HG03196 (cell line): ENCODE measurements around the gene DNAJA4.

Experiments
- ATAC-seq: cut with Tn5 transposase; IDR thresholded peaks from one replicate; pipeline ENCODE4 v1.9.1; 2021; ENCODE audit not compliant: unreplicated experiment

DNAJA4 gene

DNA sequence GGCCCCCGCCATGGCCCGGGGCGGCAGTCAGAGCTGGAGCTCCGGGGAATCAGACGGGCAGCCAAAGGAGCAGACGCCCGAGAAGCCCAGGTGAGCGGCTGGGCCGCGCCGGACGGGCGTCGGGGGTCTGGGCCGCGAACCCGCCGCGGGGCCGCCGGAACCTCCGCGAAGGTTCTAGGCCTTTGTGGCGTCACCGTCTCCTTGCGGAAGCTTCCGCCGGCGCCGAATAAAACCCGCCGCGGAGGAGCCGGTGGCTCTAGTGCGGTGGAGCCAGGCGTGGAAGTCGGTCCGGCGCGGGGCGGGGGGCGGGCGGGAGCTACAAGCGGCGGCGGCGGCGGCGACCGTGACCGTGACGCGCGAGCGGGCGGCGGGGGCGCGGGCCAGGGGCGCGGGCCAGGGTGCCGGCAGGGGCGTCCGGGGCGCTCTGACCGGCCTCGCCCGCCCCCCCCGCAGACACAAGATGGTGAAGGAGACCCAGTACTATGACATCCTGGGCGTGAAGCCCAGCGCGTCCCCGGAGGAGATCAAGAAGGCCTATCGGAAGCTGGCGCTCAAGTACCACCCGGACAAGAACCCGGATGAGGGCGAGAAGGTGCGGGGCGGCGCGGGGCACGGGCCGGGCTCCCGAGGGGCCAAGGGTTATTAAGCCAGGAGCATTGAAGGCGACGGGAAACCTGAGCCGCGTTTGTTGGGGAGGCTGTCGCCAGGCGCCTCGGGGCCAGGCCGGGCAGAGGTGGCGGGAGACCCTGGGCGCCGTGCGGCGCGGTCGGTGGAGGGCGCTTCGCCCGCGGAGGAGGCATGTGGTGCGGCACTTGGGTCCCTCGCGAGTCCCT, at the start of gene DNAJA4:
Gene DNAJA4 (plus strand): TSS at position 259 of the 833 bp plus-strand sequence. CDS start 202 bp downstream, at position 461.
- no peak for ATAC-seq

- no peak for ATAC-seq
Observed at GRCh38 chr15:78216276-78217104, 47.9 kb upstream of the DNAJA4 start.

DNA sequence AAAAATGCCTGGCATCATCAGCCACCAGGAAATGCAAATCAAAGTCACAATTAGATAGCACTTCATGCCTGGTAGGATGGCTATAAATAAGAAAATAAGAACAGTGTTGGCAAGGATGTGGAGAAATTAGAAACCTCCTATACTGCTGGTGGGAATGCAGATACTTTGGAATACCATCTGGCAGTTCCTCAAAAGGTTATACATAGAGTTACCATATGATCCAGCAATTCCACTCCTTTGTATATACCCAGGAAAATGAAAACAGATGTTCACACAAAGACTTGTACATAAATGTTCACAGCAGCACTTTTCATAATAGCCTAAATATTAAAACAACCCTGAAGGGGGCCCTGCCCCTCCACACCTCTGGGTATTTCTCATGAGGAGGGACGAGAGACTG, 43.6 kb upstream of the DNAJA4 start:
- ATAC-seq, result no peak

DNA sequence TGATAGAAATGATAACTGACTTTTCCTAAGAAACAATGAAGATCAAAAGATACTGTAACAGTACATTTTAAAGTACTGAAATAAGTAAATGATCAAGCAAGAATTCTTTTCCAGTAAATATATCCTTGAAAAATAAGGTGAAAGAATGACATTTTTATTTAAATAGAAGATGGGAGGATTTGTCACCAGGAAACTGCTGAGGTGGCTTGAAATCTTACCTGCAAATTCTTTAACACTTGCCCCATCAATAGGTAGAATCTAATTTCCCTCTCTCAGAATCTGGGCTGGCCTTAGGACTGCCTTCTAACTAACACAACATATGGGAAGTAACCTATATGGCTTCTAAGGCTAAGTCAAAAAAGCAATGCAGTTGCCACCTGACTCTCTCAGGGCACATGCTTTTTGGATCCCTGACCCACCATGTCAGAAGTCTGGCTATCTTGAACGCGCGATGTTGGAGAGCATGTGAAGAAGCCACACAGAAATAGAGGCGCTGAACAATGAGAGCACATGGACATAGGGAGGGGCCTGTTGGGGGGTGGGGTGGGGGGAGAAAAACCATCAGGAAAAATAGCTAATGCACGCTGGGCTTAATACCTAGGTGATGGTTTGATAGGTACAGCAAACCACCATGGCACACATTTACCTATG, 41.5 kb upstream of the DNAJA4 start:
- no peak for ATAC-seq

GRCh38 chr15:78223396-78224022, 40.9 kb upstream of the DNAJA4 start:
- no peak for ATAC-seq

- no peak for ATAC-seq
Observed at GRCh38 chr15:78224023-78224411, 40.3 kb upstream of the DNAJA4 start.

DNA sequence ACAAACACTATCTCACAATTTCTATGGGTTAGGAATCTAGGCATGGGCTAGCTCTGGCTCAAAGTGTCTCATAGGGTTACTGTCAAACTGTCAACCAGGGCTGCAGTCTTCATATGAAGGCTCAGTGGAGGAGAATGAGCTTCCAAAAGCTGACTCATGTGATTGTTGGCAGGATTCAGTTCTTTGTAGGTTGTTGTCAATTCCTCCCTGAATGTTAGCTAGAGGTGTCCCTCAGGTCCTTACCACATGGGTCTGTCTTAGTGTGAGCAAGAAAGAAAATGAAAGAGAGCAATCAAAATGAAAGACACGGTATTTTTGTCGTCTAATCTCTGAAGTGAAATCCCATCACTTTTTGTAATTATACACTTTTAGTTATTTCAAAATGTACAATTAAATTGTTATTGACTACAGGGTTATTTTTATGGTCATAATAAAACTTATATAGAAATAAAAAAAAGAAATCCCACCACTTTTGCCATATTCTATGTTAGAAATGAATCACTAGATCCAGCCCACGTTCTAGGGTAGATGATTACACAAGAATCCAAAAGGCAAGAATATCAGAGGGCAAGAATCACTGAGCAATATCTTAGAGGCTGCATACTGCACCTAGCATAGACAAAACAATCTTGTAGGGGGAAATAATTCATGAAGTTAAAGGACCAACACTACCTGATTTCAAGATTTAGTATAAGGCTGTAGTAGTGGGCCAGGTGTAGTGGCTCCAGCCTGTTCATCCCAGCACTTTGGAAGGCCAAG, 38.4 kb upstream of the DNAJA4 start:
- ATAC-seq, result no peak

GRCh38 chr15:78228356-78228996, 35.9 kb upstream of the DNAJA4 start:
- no peak for ATAC-seq

- ATAC-seq, result no peak
Observed at GRCh38 chr15:78229431-78230406, 34.6 kb upstream of the DNAJA4 start.

GRCh38 chr15:78232951-78233350, 31.4 kb upstream of the DNAJA4 start:
- no peak for ATAC-seq

DNA sequence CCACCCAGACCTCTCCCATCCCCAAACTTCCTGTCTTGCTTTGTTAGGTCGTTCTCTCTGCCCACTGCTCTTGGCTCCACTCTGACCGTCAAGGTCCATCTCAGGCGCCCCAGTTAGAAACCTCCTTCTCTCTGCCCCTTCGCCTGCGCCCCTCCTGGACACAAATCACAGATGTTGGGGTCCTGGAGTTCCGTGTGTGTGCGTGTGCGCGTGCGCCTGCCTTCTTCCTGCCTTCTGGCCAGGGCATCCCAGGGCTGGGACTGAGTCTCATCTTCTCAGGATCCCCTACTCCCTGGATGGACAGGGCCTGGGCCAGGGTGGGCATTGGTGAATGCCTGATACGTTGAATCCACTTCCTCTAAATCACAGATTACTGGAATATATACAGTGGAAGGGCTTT, 30.9 kb upstream of the DNAJA4 start:
- ATAC-seq, result no peak

- ATAC-seq, result no peak
Observed at GRCh38 chr15:78234515-78235040, 29.8 kb upstream of the DNAJA4 start, which contains the start of gene ACSBG1. Gene ACSBG1 (minus strand): TSS chr15:78234565. CDS start chr15:78234501, 64 bp downstream.

DNA sequence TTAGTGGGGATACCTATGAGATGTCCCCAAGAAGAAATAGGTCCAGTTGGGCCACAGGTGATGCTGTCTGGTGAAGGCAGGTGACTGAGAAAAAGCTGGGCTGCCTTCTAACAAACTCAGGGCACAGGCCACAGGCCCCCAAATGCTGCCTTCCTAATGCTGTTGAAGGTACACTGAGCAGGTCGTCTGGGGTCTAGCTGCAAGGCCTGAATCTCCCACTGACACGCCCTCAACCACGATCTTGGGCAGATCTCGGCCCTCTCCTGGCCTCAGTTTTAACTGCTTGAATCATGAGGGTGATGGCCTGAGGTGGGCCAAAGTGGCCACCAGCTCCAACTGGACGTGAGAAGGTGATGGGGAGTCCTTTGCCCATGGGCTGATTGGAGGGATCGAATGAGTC, 27.9 kb upstream of the DNAJA4 start:
- no peak for ATAC-seq

DNA sequence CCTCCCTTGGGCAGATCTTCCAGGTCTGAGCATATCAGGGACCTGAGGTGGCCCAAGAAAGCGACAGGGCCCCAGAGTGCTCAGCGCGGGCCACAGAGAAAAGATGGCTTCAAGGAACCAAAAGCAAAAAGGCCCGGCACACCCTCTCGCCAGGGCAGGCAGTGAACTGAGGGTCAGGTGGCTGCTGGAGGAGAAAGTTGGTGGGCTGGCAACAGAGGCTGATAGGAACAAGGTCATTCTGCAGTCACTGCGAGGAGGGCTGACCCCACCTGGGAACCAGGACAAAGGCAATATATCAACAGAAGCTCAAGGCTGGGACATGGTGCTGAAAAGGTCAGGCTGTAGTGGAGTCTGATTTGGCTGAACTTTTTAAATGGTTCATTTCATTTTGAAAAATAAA, 27.2 kb upstream of the DNAJA4 start:
- no peak for ATAC-seq

DNA sequence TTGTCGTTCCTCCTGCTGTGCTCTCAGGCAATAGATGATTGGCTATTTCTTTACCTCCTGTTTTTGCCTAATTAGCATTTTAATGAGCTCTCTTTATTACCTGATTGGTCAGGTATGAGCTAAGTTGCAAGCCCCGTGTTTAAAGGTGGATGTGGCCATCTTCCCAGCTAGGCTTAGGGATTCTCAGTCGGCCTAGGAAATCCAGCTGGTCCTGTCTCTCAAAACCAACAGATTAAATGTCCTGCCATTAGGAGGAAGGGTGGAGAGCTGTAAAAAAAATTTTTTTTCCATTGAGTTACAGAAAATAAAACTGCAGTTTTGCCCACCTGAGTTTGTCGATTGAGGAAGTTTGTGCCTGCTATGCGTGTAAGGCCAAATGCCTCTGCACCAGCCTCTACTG, 24.6 kb upstream of the DNAJA4 start:
- no peak for ATAC-seq

- no peak for ATAC-seq
Observed at GRCh38 chr15:78241017-78241416, 23.3 kb upstream of the DNAJA4 start.

DNA sequence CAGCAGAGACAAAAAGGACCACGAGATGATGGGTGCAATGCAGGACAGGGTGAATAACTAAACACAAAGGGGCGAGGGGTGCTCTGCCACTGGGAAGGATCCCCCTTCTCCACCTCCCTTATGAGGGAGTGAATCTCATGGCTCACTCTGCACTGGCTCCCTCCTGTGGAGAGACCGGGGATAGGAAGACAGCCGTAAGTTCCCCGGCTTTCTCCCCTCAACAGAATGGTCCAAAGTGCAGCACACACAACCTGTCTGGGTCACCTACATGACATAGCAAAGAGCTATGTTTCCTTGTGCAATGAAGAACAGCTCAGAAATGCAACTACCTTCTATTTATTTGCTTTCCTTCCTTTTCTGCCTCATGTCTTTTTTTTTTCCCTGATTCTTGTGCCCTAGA, 22.2 kb upstream of the DNAJA4 start:
- ATAC-seq, result no peak

- no peak for ATAC-seq
Observed at GRCh38 chr15:78243058-78243457, 21.3 kb upstream of the DNAJA4 start.
